Uterus (tissue), 4 donors: Measurements from ENCODE around the gene RAP1A. TPM values are rescaled to one million over a fixed set of nuclear protein-coding genes. Genes with fewer than 3 reads are reported as not detected.

Experiments used
- DNase-seq, 2 donors: peaks; one replicate each; pipeline ENCODE4 v3.0.0-alpha.2; 2019 to 2020
- H3K27ac ChIP-seq, 2 donors: fragments of 200-600 bp; sonication (generic); 1 replicate in 1 of 2; 2 replicates in 1 of 2; pipeline ENCODE4 v1.5.1; 2016 to 2018
- H3K27me3 ChIP-seq, 2 donors: fragments of 200-600 bp; sonication (generic); one replicate each; pipeline ENCODE4 v1.5.1; 2018 to 2019; ENCODE audit warnings: control low read depth in 1 of 2
- H3K36me3 ChIP-seq, 2 donors: fragments of 200-600 bp; sonication (generic); one replicate each; pipeline ENCODE4 v1.5.1; 2019; ENCODE audit warnings: control low read depth in 1 of 2
- H3K4me1 ChIP-seq, 2 donors: fragments of 200-600 bp; sonication (generic); one replicate each; pipeline ENCODE4 v1.5.1; 2018 to 2019; ENCODE audit warnings: control low read depth in 1 of 2
- H3K4me3 ChIP-seq, 2 donors: fragments of 200-600 bp; sonication (generic); 1 replicate in 1 of 2; 2 replicates in 1 of 2; pipeline ENCODE4 v1.5.1; 2018 to 2019; ENCODE audit warnings: mild to moderate bottlenecking in 1 of 2
- H3K9me3 ChIP-seq, 2 donors: fragments of 200-600 bp; sonication (generic); one replicate each; pipeline ENCODE4 v1.5.1; 2019; ENCODE audit warnings: control low read depth in 1 of 2
- POLR2A ChIP-seq, 2 donors: fragments of 450-650 bp; IDR thresholded peaks; one replicate each; pipeline ENCODE4 v1.6.1; 2016; ENCODE audit warnings: antibody characterized with exemption in 2 of 2, mild to moderate bottlenecking in 1 of 2, moderate library complexity in 1 of 2
- intact Hi-C: fragments of 100-400 bp; cut with DNase I; formaldehyde crosslinking; loops from one replicate; pipeline ENCODE4 v1.15.1; 2023; ENCODE audit warnings: low total_unique reads
- small RNA-seq: library from RNA; depleted of rRNA; stranded (forward); fragments of <200 nt; gene quantifications from one replicate; pipeline ENCODE3, GENCODE V24; 2016
- total RNA-seq, 4 donors: library from RNA; depleted of rRNA in 3 of 4; stranded (reverse); fragments of >200 nt in 3 of 4; gene quantifications; one replicate each; pipeline versions ENCODE4 v1.1.0 to v1.2.4, GENCODE V29; 2014 to 2023
- TF ChIP-seq, protein P1 (sequence below), 4 experiments: fragments of 200-600 bp in 2 of 4; fragments of 450-650 bp in 2 of 4; sonication (generic) in 2 of 4; IDR thresholded peaks; one replicate each; pipeline ENCODE4 v1.5.1; 2016 to 2019; ENCODE audit warnings: antibody characterized with exemption in 4 of 4, mild to moderate bottlenecking in 2 of 4, moderate library complexity in 1 of 4
- donor health status: DM: yes; HTN: yes; CAD: no.

RAP1A gene
- total RNA-seq, 4 donors from 2014 or later = 47.6 to 94.8 (median 60.2) TPM

DNA sequence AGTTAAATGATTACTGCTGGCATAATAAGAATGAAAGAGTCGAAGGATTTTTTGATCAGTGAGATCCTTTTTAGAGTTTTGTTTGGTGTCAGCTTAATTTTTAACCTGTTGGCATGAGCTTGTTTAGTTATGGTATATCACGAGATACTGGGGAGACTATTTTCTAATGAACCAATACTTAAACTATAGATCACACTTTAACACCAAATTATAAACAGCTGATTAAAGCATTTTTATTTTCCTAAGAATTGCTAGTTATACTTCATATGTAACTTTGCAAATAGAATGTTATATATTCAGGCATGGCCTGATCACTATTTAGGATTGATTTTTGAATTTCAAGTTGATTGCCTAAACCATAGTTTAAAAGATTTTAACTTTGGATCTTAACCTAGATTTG is 142.1 kb downstream of the RAP1A start:
- no peak overlapping the region for H3K4me3 ChIP-seq
- DNase-seq = no peak
- intact Hi-C loops = no loop called here
- no peaks in the 10 kb centered on the region for H3K27me3 ChIP-seq
- no peak overlapping the region for H3K27ac ChIP-seq
- TF ChIP-seq POLR2A (IDR thresholded peaks at IDR 0.05) = no peak
- TF ChIP-seq, protein P1, sequence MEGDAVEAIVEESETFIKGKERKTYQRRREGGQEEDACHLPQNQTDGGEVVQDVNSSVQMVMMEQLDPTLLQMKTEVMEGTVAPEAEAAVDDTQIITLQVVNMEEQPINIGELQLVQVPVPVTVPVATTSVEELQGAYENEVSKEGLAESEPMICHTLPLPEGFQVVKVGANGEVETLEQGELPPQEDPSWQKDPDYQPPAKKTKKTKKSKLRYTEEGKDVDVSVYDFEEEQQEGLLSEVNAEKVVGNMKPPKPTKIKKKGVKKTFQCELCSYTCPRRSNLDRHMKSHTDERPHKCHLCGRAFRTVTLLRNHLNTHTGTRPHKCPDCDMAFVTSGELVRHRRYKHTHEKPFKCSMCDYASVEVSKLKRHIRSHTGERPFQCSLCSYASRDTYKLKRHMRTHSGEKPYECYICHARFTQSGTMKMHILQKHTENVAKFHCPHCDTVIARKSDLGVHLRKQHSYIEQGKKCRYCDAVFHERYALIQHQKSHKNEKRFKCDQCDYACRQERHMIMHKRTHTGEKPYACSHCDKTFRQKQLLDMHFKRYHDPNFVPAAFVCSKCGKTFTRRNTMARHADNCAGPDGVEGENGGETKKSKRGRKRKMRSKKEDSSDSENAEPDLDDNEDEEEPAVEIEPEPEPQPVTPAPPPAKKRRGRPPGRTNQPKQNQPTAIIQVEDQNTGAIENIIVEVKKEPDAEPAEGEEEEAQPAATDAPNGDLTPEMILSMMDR (IDR thresholded peaks at IDR 0.05) = no peak
- H3K9me3 ChIP-seq = no peaks in the 10 kb centered on the region
- H3K36me3 ChIP-seq = no peaks in the 10 kb centered on the region
- H3K4me1 ChIP-seq = no peaks in the 10 kb centered on the region

DNA sequence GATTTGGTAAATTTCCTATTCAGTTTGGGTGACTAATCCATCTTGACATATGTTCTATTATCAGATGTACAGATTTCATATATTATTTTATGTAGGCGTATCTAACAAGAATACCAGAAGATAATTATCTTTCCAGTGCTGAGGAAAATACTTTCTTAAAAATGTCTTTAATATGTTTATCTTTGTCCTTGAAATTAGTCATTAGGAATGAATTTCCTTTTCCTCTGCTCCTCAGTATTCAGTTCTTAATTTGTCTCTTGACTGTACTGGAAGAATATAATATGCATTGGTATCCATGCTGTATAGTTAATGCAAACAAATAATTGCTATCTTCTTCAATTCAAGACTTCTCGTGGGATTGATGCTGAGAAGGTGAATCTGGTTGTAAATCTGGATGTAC is 142.7 kb downstream of the RAP1A start:
- intact Hi-C loops = no loop called here
- H3K36me3 ChIP-seq = no peaks in the 10 kb centered on the region

More for the DNA sequence above, 142.7 kb downstream of the RAP1A start:
- Histone ChIP-seq H3K9me3 (no peaks in the 10 kb centered on the region), H3K4me3 (no peak overlapping the region), H3K27ac (no peak overlapping the region), H3K27me3 (no peaks in the 10 kb centered on the region), H3K4me1 (no peaks in the 10 kb centered on the region)
- TF ChIP-seq POLR2A (IDR thresholded peaks at IDR 0.05) = no peak
- TF ChIP-seq, protein P1 (IDR thresholded peaks at IDR 0.05) = no peak
- no peak for DNase-seq

Small RNA genes within 50 kb of the gene (small RNA-seq; reads per million reads assigned to genes)
- gene INKA2 (not detected), gene RNU6-151P (not detected)

Other genes starting within 250 kb of the RAP1A start
- 10 to 100 TPM in 1 of 4 donors, 1 to 10 TPM in 2, not detected in 1; 1.3 to 12.4 (median 7.3) TPM for gene OVGP1, start 192.1 kb upstream of the RAP1A start, total RNA-seq
- gene WDR77, start 170.5 kb upstream of the RAP1A start, total RNA-seq = 10 to 100 TPM in 2 of 4 donors, 1 to 10 TPM in 1, under 1 TPM in 1; 0.59 to 31.0 (median 17.1) TPM
- gene ATP5PB, start 170.3 kb upstream of the RAP1A start, total RNA-seq = 100 to 1,000 TPM; 151 to 184 (median 161) TPM
- 10 to 100 TPM in 2 of 4 donors, 1 to 10 TPM in 2; 1.1 to 16.8 (median 10.3) TPM for gene C1orf162, start 145.8 kb upstream of the RAP1A start, total RNA-seq
- gene ADORA3, start 116.2 kb upstream of the RAP1A start, total RNA-seq = 10 to 100 TPM in 1 of 4 donors, 1 to 10 TPM in 1, under 1 TPM in 2; 0.59 to 13.6 (median 1.7) TPM
- gene TMIGD3, start 116.2 kb upstream of the RAP1A start, total RNA-seq = 1 to 10 TPM in 1 of 4 donors, under 1 TPM in 1, not detected in 2; 0.95 to 7.1 TPM
- gene INKA2, start 119.6 kb downstream of the RAP1A start, total RNA-seq = 10 to 100 TPM in 1 of 4 donors, 1 to 10 TPM in 1, under 1 TPM in 1, not detected in 1; 0.51 to 16.4 (median 6.4) TPM
- 10 to 100 TPM; 13.3 to 38.2 (median 20.1) TPM for gene DDX20, start 136.1 kb downstream of the RAP1A start, total RNA-seq